Fibroblast of villous mesenchyme (primary cell): ENCODE data around the gene YBEY. TPM values are rescaled to one million over a fixed set of nuclear protein-coding genes. Genes with fewer than 3 reads are reported as not detected.
"Not testable (repeated sequence)": the region's sequence is repeated elsewhere in the genome, so short reads cannot be mapped to it uniquely, and the experiment has no call there.

Experiments used
- DNase-seq: peaks from one replicate; pipeline ENCODE4 v3.0.0-alpha.2; 2010; ENCODE audit warnings: low read depth
- H3K4me3 ChIP-seq: 2 replicates; pipeline ENCODE4 v1.5.1; 2011; ENCODE audit warnings: low read depth, mild to moderate bottlenecking, low read length
- CTCF ChIP-seq: IDR thresholded peaks from 2 replicates; pipeline ENCODE4 v1.5.1; 2012; ENCODE audit warnings: low read depth, mild to moderate bottlenecking, low read length; ENCODE audit not compliant: insufficient read depth
- total RNA-seq: library from RNA; depleted of rRNA; stranded (reverse); fragments of >200 nt; gene quantifications from 2 replicates; pipeline ENCODE4 v1.2.3, GENCODE V29; 2012

YBEY gene
- total RNA-seq, 1 donor = 10.4 TPM

GRCh38 chr21:46297338-46298271 is 11.5 kb downstream of the YBEY start:
- peak; percentile 24 for DNase-seq
- peak overlapping the region; percentile 35 for H3K4me3 ChIP-seq
- TF ChIP-seq CTCF = no peak

- no peak for TF ChIP-seq CTCF
- DNase-seq = no peak
- no peak overlapping the region for H3K4me3 ChIP-seq
Observed at GRCh38 chr21:46299167-46299566, 13.0 kb downstream of the YBEY start.

- no peak for TF ChIP-seq CTCF
- DNase-seq = no peak
- no peak overlapping the region for H3K4me3 ChIP-seq
Observed at GRCh38 chr21:46301759-46302158, 15.6 kb downstream of the YBEY start.

- H3K4me3 ChIP-seq = no peak overlapping the region
- no peak for DNase-seq
- TF ChIP-seq CTCF = no peak
Observed at GRCh38 chr21:46304437-46304836, 18.3 kb downstream of the YBEY start.

GRCh38 chr21:46304955-46305354 is 18.8 kb downstream of the YBEY start:
- TF ChIP-seq CTCF = no peak

GRCh38 chr21:46307625-46308024 is 21.5 kb downstream of the YBEY start:
- DNase-seq = peak; percentile 39
- no peak overlapping the region for H3K4me3 ChIP-seq
- TF ChIP-seq CTCF = no peak

More at GRCh38 chr21:46304955-46305354, 18.8 kb downstream of the YBEY start:
- H3K4me3 ChIP-seq = no peak overlapping the region
- no peak for DNase-seq

GRCh38 chr21:46308431-46308830 is 22.3 kb downstream of the YBEY start:
- no peak for TF ChIP-seq CTCF
- no peak for DNase-seq
- no peak overlapping the region for H3K4me3 ChIP-seq

- DNase-seq, H3K4me3 ChIP-seq: not testable (repeated sequence)
Observed at GRCh38 chr21:46310260-46310659, 24.1 kb downstream of the YBEY start.
